ENCODE data around the gene TAF3.

The TAF3 gene

GRCh38 chr10:7887174-7887816, 69.0 kb downstream of the TAF3 start:
- no peaks in the 10 kb centered on the region for H3K36me3 ChIP-seq (ENCODE audit: control insufficient read depth in 1 of 2, insufficient read depth in 2 of 2, low read length in 2 of 2)
- no peak overlapping the region for H3K4me3 ChIP-seq (ENCODE audit: low read depth in 1 of 2, low read length in 2 of 2)
- H3K9me3 ChIP-seq (ENCODE audit: control insufficient read depth in 1 of 2, low read length in 2 of 2): no peaks in the 10 kb centered on the region
- no peaks in the 10 kb centered on the region for H3K27me3 ChIP-seq (ENCODE audit: low read depth, low read length)
- no peaks in the 10 kb centered on the region for H3K4me1 ChIP-seq (ENCODE audit: control insufficient read depth in 1 of 2, insufficient read depth in 2 of 2, low read length in 2 of 2)
- H3K27ac ChIP-seq (ENCODE audit: low read length): no peak overlapping the region

DNA sequence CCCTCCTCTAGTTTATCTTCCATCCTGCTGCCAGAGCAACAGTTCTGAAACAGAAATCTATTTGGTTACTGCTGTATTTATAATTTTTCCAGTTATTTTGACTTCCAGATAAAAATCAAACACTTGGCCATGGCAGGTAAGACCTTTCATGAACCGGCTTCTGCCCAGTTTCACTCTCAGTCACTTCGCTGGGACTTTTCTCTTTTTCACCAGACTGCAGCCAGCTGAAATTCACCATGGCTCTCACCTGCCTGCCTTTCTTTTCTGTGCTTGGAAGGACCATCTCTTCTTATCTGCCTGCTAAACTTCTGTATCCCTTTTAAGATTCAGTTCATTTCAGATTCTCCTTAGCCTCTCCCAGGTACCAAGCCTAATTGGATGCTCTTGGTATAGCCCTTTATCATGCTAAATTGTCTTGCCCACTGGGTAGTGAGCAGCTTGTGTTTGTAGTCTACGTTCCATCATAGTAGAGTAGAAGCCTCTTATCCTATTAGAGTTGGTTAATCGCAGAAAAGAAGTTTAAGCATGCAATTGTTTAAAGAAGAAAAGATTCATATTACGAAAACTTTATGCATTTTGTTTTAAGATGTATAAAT, 71.7 kb downstream of the TAF3 start:
- Histone ChIP-seq H3K4me3 (ENCODE audit: low read depth in 1 of 2, low read length in 2 of 2) (no peak overlapping the region), H3K27me3 (ENCODE audit: low read depth, low read length) (no peaks in the 10 kb centered on the region), H3K27ac (ENCODE audit: low read length) (no peak overlapping the region), H3K36me3 (ENCODE audit: control insufficient read depth in 1 of 2, insufficient read depth in 2 of 2, low read length in 2 of 2) (no peaks in the 10 kb centered on the region), H3K9me3 (ENCODE audit: control insufficient read depth in 1 of 2, low read length in 2 of 2) (no peaks in the 10 kb centered on the region), H3K4me1 (ENCODE audit: control insufficient read depth in 1 of 2, insufficient read depth in 2 of 2, low read length in 2 of 2) (no peaks in the 10 kb centered on the region)

DNA sequence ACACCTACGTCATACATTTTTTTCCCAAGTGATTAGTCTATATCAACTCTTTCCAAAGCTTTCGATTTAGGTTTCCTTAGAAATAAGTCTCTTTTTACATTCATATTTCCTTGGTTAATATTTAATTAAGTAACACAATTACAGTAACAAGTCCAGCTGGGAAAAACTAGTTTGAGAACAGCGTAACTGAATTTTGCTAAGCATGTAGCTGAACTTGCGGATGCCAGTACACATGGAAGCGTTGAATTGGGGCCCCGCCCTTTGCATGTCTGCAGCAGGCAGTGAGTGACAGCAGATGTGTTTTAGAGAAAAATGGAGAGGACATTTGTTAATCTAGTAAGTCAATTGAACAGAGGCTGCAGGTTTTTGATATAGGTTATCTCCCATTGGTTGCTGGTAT, 72.5 kb downstream of the TAF3 start:
- no peaks in the 10 kb centered on the region for H3K4me1 ChIP-seq (ENCODE audit: control insufficient read depth in 1 of 2, insufficient read depth in 2 of 2, low read length in 2 of 2)
- no peak overlapping the region for H3K27ac ChIP-seq (ENCODE audit: low read length)
- no peak overlapping the region for H3K4me3 ChIP-seq (ENCODE audit: low read depth in 1 of 2, low read length in 2 of 2)
- H3K9me3 ChIP-seq (ENCODE audit: control insufficient read depth in 1 of 2, low read length in 2 of 2): no peaks in the 10 kb centered on the region
- H3K27me3 ChIP-seq (ENCODE audit: low read depth, low read length): no peaks in the 10 kb centered on the region
- no peaks in the 10 kb centered on the region for H3K36me3 ChIP-seq (ENCODE audit: control insufficient read depth in 1 of 2, insufficient read depth in 2 of 2, low read length in 2 of 2)

- Histone ChIP-seq H3K27me3 (ENCODE audit: low read depth, low read length) (no peaks in the 10 kb centered on the region), H3K4me3 (ENCODE audit: low read depth in 1 of 2, low read length in 2 of 2) (no peak overlapping the region), H3K4me1 (ENCODE audit: control insufficient read depth in 1 of 2, insufficient read depth in 2 of 2, low read length in 2 of 2) (no peaks in the 10 kb centered on the region), H3K36me3 (ENCODE audit: control insufficient read depth in 1 of 2, insufficient read depth in 2 of 2, low read length in 2 of 2) (no peaks in the 10 kb centered on the region), H3K27ac (ENCODE audit: low read length) (no peak overlapping the region), H3K9me3 (ENCODE audit: control insufficient read depth in 1 of 2, low read length in 2 of 2) (no peaks in the 10 kb centered on the region)
These were observed 73.3 kb downstream of the TAF3 start for GRCh38 chr10:7891634-7892033.

GRCh38 chr10:7892146-7892545, 73.8 kb downstream of the TAF3 start:
- Histone ChIP-seq H3K9me3 (ENCODE audit: control insufficient read depth in 1 of 2, low read length in 2 of 2) (no peaks in the 10 kb centered on the region), H3K27ac (ENCODE audit: low read length) (no peak overlapping the region), H3K36me3 (ENCODE audit: control insufficient read depth in 1 of 2, insufficient read depth in 2 of 2, low read length in 2 of 2) (no peaks in the 10 kb centered on the region), H3K27me3 (ENCODE audit: low read depth, low read length) (no peaks in the 10 kb centered on the region), H3K4me1 (ENCODE audit: control insufficient read depth in 1 of 2, insufficient read depth in 2 of 2, low read length in 2 of 2) (no peaks in the 10 kb centered on the region), H3K4me3 (ENCODE audit: low read depth in 1 of 2, low read length in 2 of 2) (no peak overlapping the region)

DNA sequence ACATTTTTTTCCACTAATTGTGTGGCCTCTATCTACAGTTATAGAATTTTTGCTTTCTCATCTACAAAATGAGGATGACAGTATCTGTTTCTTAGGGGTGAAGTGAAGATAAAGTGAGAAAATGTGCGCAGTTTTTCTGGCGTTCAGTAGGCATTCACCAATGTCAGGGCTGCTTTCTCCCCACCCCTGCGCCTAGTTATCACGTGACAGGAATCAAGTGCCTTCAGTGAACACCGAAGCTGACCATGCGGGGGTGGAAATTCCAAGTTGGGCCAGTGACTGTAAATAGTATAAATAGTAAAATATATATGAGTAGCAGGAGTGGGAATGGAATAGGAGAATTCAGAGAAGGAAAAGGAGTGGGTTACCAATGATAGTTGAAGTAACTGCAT, 77.4 kb downstream of the TAF3 start:
- Histone ChIP-seq H3K9me3 (ENCODE audit: control insufficient read depth in 1 of 2, low read length in 2 of 2) (no peaks in the 10 kb centered on the region), H3K36me3 (ENCODE audit: control insufficient read depth in 1 of 2, insufficient read depth in 2 of 2, low read length in 2 of 2) (no peaks in the 10 kb centered on the region), H3K27me3 (ENCODE audit: low read depth, low read length) (no peaks in the 10 kb centered on the region), H3K27ac (ENCODE audit: low read length) (no peak overlapping the region), H3K4me1 (ENCODE audit: control insufficient read depth in 1 of 2, insufficient read depth in 2 of 2, low read length in 2 of 2) (no peaks in the 10 kb centered on the region), H3K4me3 (ENCODE audit: low read depth in 1 of 2, low read length in 2 of 2) (no peak overlapping the region)

GRCh38 chr10:7896297-7896696, 78.0 kb downstream of the TAF3 start:
- H3K36me3 ChIP-seq (ENCODE audit: control insufficient read depth in 1 of 2, insufficient read depth in 2 of 2, low read length in 2 of 2): no peaks in the 10 kb centered on the region
- no peaks in the 10 kb centered on the region for H3K4me1 ChIP-seq (ENCODE audit: control insufficient read depth in 1 of 2, insufficient read depth in 2 of 2, low read length in 2 of 2)
- H3K27ac ChIP-seq (ENCODE audit: low read length): no peak overlapping the region
- H3K4me3 ChIP-seq (ENCODE audit: low read depth in 1 of 2, low read length in 2 of 2): no peak overlapping the region
- no peaks in the 10 kb centered on the region for H3K9me3 ChIP-seq (ENCODE audit: control insufficient read depth in 1 of 2, low read length in 2 of 2)
- H3K27me3 ChIP-seq (ENCODE audit: low read depth, low read length): no peaks in the 10 kb centered on the region

DNA sequence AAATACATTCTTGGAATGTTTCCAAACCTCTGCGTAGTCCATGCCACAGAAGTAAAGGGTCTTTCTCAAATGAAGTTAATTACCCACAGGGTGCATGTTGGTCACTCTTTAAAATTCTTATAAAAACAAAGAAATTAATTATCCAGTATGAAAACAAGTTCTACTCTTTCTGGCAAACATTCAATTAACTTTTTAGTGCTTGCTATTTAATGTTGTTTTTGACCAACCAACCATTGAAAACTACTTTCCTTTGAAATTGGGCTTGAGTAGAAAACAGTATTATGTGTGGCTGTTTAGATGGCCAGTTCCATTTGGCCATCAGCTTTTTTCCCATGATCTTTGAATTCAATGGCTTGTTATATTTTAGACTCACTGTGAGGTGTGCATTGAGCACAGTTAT, 83.0 kb downstream of the TAF3 start:
- no peaks in the 10 kb centered on the region for H3K4me1 ChIP-seq (ENCODE audit: control insufficient read depth in 1 of 2, insufficient read depth in 2 of 2, low read length in 2 of 2)
- H3K27ac ChIP-seq (ENCODE audit: low read length): no peak overlapping the region
- no peaks in the 10 kb centered on the region for H3K27me3 ChIP-seq (ENCODE audit: low read depth, low read length)

DNA sequence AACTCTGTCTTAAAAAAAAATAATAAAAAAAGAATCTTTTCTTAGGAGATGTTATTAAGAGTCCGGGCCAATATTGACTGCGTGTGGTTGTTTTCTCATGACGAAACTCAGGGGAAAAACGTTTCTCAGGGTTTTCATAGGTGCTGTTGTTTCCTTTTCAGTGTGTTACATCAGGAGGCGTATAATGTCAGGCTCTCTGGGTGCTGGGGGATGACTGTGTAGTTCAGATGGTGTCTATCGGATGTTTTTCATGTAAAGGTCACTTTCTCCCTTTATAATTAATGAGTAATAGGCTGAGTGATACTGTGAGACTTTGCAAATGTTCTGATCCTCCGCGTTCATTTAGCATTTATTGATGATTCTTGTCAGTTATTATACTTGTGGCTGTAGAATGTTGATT, 84.1 kb downstream of the TAF3 start:
- Histone ChIP-seq H3K27ac (ENCODE audit: low read length) (no peak overlapping the region), H3K36me3 (ENCODE audit: control insufficient read depth in 1 of 2, insufficient read depth in 2 of 2, low read length in 2 of 2) (no peaks in the 10 kb centered on the region), H3K9me3 (ENCODE audit: control insufficient read depth in 1 of 2, low read length in 2 of 2) (no peaks in the 10 kb centered on the region), H3K4me1 (ENCODE audit: control insufficient read depth in 1 of 2, insufficient read depth in 2 of 2, low read length in 2 of 2) (no peaks in the 10 kb centered on the region), H3K4me3 (ENCODE audit: low read depth in 1 of 2, low read length in 2 of 2) (no peak overlapping the region), H3K27me3 (ENCODE audit: low read depth, low read length) (no peaks in the 10 kb centered on the region)

More for the DNA sequence above, 83.0 kb downstream of the TAF3 start:
- no peaks in the 10 kb centered on the region for H3K9me3 ChIP-seq (ENCODE audit: control insufficient read depth in 1 of 2, low read length in 2 of 2)
- H3K36me3 ChIP-seq (ENCODE audit: control insufficient read depth in 1 of 2, insufficient read depth in 2 of 2, low read length in 2 of 2): no peaks in the 10 kb centered on the region
- no peak overlapping the region for H3K4me3 ChIP-seq (ENCODE audit: low read depth in 1 of 2, low read length in 2 of 2)

- Histone ChIP-seq H3K4me1 (ENCODE audit: control insufficient read depth in 1 of 2, insufficient read depth in 2 of 2, low read length in 2 of 2) (no peaks in the 10 kb centered on the region), H3K27ac (ENCODE audit: low read length) (no peak overlapping the region), H3K27me3 (ENCODE audit: low read depth, low read length) (no peaks in the 10 kb centered on the region), H3K9me3 (ENCODE audit: control insufficient read depth in 1 of 2, low read length in 2 of 2) (no peaks in the 10 kb centered on the region), H3K4me3 (ENCODE audit: low read depth in 1 of 2, low read length in 2 of 2) (no peak overlapping the region), H3K36me3 (ENCODE audit: control insufficient read depth in 1 of 2, insufficient read depth in 2 of 2, low read length in 2 of 2) (no peaks in the 10 kb centered on the region)
These were observed 85.5 kb downstream of the TAF3 start for GRCh38 chr10:7903851-7904250.

DNA sequence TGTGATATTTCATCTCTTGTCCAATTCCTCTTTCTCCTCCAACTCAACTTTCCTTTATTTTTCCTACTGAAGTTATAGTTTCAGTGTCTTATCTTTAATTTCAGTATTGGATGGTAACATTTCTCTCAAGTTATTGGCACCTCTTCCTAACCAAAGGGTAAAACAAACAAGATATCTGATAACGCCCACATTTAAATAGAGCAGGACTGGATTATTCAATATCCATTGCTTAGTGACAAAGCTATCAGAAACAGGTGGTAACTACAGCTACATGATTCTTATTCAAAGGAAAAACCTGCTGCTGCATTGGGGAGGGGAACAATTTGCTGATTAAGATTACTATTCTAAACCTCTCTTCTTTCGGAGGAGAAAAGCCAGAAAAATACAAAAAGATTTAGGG, 87.8 kb downstream of the TAF3 start:
- H3K27ac ChIP-seq (ENCODE audit: low read length): no peak overlapping the region
- no peaks in the 10 kb centered on the region for H3K9me3 ChIP-seq (ENCODE audit: control insufficient read depth in 1 of 2, low read length in 2 of 2)
- H3K27me3 ChIP-seq (ENCODE audit: low read depth, low read length): no peaks in the 10 kb centered on the region
- no peaks in the 10 kb centered on the region for H3K4me1 ChIP-seq (ENCODE audit: control insufficient read depth in 1 of 2, insufficient read depth in 2 of 2, low read length in 2 of 2)
- H3K36me3 ChIP-seq (ENCODE audit: control insufficient read depth in 1 of 2, insufficient read depth in 2 of 2, low read length in 2 of 2): no peaks in the 10 kb centered on the region
- H3K4me3 ChIP-seq (ENCODE audit: low read depth in 1 of 2, low read length in 2 of 2): no peak overlapping the region
